ENCODE measurements around the gene ZWINT. TPM values are rescaled to one million over a fixed set of nuclear protein-coding genes. Genes with fewer than 3 reads are reported as not detected.

ZWINT gene
- total and polyA plus RNA-seq, 2 donors, result 2.2 to 20.2 TPM

GRCh38 chr10:56319386-56319785, 41.7 kb downstream of the ZWINT start:
- no peak for DNase-seq (ENCODE audit: extremely low spot score)
- no peaks in the 10 kb centered on the region for H3K4me1 ChIP-seq (ENCODE audit: insufficient read depth)
- H3K36me3 ChIP-seq (ENCODE audit: insufficient read depth), result no peaks in the 10 kb centered on the region
- H3K27ac ChIP-seq (ENCODE audit: low read depth), result no peak overlapping the region
- no peak overlapping the region for H3K4me3 ChIP-seq (ENCODE audit: low read depth, low read length)

DNA sequence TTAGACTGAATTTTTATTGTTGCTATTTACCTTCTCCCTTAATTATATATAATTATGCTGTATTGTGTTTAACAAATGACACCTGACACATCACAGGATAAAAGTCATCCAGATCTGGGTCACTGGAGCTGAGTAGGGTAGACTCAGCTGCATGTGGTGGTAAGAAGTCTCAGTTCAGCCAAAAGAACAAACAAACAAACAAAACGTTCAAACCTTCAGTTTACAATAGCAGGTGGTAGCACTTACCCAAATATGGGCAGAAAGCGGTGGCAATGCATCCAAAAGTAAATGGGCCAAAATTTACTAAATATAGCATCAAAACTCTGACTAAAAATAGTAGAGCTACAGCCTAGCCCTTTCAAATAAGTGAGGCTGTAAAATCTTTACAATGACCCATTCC, 42.2 kb downstream of the ZWINT start:
- H3K36me3 ChIP-seq (ENCODE audit: insufficient read depth), result no peaks in the 10 kb centered on the region
- no peak overlapping the region for H3K27ac ChIP-seq (ENCODE audit: low read depth)
- DNase-seq (ENCODE audit: extremely low spot score), result no peak
- 52% methylated on average over 2 of the region's 2 CpGs for WGBS
- H3K4me1 ChIP-seq (ENCODE audit: insufficient read depth), result no peaks in the 10 kb centered on the region
- no peak overlapping the region for H3K4me3 ChIP-seq (ENCODE audit: low read depth, low read length)

- Histone ChIP-seq H3K4me3 (ENCODE audit: low read depth, low read length) (no peak overlapping the region), H3K27ac (ENCODE audit: low read depth) (no peak overlapping the region), H3K36me3 (ENCODE audit: insufficient read depth) (no peaks in the 10 kb centered on the region), H3K4me1 (ENCODE audit: insufficient read depth) (no peaks in the 10 kb centered on the region)
- no peak for DNase-seq (ENCODE audit: extremely low spot score)
- 91% methylated on average over 3 of the region's 3 CpGs for WGBS
Observed at GRCh38 chr10:56317603-56318002, 43.5 kb downstream of the ZWINT start.

GRCh38 chr10:56316603-56317002, 44.5 kb downstream of the ZWINT start:
- Histone ChIP-seq H3K27ac (ENCODE audit: low read depth) (no peak overlapping the region), H3K4me3 (ENCODE audit: low read depth, low read length) (no peak overlapping the region), H3K4me1 (ENCODE audit: insufficient read depth) (no peaks in the 10 kb centered on the region), H3K36me3 (ENCODE audit: insufficient read depth) (no peaks in the 10 kb centered on the region)
- DNase-seq (ENCODE audit: extremely low spot score), result no peak
